ENCODE results near the gene RET. TPM values are rescaled to one million over a fixed set of nuclear protein-coding genes. Genes with fewer than 3 reads are reported as not detected.
"Not testable (repeated sequence)": the region's sequence is repeated elsewhere in the genome, so short reads cannot be mapped to it uniquely, and the experiment has no call there.

RET gene
- polyA plus RNA-seq, 3 donors = 21.3 to 25.2 (median 24.3) TPM

DNA sequence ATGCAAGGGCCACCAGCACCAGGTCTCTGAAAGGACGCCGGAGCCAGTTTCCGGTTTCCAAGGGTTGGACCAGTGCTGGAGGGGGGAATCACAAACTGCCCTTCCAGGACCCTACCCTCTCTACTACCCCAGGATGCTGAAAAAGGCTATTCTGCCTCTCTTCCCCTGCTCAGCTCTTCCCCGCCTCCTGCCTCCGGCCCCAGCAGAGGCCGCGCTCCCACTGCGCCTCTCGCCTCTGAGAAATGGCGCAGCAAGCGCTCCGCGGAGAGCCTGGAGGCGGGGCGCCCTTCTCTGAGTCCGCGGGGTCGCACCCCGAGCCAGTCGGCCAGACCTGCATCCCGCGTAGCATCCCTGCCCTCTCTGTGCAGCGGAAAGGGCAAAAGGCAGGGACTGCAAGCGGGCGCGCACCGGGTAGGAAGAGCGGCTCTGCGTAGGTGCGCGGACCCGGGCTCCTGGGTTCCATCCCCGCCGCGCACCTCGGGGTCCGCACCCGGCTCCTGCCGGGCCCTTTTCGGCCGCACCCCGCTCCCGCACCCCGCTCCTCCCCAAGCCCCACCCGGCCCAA lies 476 bp upstream of the RET start:
- no peak for DNase-seq

GRCh38 chr10:43077421-43078171 lies 727 bp downstream of the RET start:
- no peak for DNase-seq

GRCh38 chr10:43078175-43078985 lies 1.5 kb downstream of the RET start:
- no peak for DNase-seq

DNA sequence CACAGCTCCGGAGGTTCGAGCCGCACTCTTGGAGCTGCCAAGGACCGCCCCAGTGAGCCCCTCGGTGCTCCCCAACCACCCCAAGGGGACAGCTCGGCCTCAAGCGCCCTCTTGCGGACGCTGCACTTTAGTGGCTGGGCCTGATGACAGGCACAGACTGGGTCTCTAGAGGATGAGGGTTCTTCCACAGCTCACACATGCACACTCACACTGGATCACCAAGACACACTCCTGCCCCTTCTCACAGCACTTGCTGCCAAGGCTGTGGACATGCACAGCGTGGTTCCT lies 2.1 kb downstream of the RET start:
- no peak for DNase-seq

DNA sequence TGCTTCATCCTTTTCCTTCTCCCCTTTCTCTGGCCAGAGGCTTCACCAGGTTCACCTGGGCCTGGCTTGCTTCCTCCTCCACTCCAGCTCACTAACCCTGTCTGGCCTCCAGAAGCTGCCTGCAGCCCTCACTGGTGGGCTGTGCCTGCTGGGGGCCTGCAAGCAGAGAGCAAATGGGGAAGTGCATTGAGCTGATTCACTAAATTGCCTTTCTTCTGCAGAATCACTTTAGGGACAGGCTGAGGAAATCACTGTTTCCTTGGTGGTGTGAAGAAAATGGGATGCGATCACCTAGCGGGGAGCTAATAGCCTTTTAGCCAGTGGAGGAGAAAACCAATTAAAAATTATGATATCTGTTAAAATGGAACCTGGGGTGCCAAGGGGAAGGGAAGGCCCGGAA lies 3.0 kb downstream of the RET start:
- DNase-seq = no peak

DNA sequence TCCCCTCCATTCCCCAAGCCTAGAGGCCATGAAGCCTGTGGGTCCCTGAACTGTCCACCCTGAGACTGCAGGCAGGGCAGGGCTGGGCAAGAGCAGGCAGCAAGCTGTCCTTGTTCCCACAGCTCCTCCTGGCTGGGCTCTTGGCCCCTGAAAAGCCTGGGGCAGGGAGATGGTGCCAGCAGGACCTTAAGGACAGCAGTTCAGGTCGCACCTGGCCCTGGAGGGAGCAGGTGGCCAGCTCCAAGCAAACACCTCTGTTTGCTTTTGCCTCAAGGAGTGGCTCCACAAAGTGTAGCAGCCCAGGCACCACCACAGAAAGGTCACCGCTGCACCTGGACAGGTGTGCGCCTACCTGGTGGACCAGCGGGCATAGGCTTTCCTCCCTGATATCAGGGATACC lies 5.2 kb downstream of the RET start:
- DNase-seq = no peak

DNA sequence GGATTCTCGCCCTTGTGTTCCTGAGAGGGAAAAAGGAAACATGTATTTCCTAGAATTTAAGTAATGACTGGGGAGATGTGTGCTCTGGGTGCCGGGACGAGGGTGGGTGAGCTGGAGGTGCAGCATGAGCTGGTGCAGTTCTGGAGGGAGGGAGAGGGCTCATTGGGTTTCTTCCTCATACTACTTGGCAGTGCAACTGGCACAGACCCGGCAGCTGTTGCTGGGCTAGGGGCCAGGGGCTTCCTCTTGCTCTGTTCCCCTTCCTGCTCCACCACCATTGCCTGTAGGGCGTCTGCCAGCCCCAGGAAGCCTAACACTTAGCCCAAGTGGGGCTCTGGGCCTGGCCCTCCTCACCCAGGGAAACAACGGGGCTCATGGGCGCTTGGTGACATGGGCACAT lies 5.9 kb downstream of the RET start:
- no peak for DNase-seq

DNA sequence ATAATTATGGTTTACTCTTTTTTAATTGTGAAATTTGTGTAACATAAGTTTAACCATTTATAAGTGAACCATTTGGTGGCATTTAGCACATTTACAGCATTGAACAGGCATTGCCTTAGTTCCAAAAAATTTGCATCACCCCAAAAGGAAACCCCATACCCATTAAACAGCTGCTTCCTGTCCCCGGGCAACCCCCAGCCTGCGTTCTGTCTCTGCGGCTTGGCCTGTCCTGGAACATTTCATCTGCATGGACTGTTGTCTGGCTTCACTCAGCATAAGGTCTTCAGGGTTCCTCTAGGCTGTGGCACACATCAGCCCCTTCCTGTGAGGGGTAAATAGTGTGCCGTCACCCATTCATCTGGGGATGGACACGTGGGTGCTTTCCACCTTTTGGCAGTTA lies 6.9 kb downstream of the RET start:
- no peak for DNase-seq

DNA sequence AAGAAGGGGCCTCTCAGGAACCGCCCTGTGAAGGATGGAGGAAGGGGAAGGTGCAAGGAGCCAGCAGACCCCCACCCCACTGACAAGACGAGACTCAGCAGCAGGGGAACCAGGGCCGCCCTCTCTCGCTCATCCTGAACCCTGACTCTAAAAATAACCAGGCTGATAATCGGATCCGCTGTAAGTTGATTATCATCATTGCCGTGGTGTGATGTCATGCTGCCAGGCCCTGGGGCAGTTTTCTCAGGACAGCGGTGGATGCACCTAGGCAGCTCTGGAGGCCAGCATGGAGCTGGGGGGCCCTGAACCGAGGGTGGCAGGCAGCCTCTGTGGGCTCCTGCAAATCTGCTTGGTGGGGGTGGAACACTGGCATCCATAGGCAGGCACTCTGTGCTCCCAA lies 7.9 kb downstream of the RET start:
- DNase-seq = no peak

- DNase-seq = no peak
These were observed 9.6 kb downstream of the RET start for GRCh38 chr10:43086321-43086942.

- DNase-seq = no peak
These were observed 12.7 kb downstream of the RET start for GRCh38 chr10:43089519-43089918.

DNA sequence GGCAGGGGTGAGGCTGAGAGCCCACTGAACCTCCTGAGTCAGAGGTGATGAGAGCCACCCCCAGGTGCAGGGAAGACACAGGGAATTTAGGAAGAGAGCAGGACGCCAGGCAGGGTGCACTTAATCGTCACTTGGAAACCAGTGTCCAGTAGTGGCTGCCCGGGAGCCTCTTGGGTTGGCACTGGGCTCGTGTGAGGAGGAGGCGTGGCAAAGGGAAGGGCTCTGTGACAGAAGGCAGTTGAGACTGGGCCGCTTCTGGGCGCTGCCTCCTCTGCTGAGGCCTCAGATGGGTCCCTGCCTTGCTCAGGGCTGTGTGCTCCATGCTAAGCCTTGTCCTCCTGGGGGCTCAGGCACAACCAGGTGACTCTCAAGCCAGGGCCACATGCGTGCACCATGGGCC lies 13.3 kb downstream of the RET start:
- no peak for DNase-seq

GRCh38 chr10:43090664-43091063 lies 13.8 kb downstream of the RET start:
- no peak for DNase-seq

DNA sequence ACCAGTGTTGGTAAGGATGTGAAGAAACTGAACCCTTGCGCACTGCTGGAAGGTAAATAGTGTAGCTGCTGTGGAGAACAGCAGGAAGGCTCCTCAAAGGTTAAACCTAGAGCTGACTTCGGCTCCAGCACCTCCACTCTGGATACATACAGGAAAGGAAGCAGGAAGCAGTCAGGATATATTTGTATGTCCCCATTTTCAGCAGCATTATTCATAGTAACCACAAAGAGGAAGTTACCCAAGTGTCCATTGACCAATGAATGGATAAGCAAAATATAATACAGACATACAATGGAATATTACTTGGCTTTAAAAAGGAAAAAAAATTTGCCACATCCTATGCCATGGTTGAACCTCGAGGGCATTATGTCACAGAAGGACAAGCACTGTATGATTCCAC lies 15.0 kb downstream of the RET start:
- no peak for DNase-seq

GRCh38 chr10:43093423-43094076 lies 16.7 kb downstream of the RET start:
- DNase-seq = no peak

DNA sequence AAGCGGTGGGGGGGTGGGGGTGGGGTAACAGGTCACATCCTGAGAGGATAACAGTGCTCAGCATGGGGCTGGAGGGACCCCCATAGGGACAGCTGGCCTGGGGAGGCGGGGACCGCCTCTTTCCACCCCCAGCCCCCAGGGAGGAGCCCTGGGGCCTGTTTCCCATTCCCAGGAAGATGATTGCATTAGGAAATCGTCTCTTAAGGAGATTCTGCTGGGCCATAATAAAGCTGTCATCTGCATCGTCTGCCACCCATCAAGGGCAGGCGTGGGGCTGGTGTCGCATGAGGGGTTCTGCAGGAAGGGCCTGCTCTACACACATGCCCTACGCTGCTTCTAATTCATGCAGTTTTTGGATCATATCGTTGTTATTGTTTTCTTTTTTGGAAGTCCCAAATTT lies 17.2 kb downstream of the RET start:
- DNase-seq = no peak

- not testable (repeated sequence) for DNase-seq
These were observed 22.5 kb downstream of the RET start for GRCh38 chr10:43099339-43099738.

DNA sequence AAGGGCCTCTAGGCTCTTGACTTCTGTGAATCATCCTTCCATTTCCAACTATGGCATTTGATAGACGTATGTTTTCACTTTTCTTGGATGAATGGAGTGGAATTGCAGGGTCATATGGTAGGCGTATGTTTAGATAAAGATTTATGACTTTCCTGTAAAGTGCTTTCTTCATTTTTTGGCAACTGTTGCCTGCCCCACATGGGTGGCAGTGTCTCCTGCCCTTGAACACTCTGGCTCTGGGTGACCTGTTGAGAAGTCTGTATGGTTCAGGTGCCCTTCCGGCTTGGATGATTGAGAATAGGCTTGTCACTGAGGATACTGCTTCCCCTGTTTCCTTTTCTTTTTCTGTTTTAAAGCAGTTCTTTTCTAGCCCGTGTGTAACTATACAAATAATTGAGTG lies 23.1 kb downstream of the RET start:
- DNase-seq = no peak

DNA sequence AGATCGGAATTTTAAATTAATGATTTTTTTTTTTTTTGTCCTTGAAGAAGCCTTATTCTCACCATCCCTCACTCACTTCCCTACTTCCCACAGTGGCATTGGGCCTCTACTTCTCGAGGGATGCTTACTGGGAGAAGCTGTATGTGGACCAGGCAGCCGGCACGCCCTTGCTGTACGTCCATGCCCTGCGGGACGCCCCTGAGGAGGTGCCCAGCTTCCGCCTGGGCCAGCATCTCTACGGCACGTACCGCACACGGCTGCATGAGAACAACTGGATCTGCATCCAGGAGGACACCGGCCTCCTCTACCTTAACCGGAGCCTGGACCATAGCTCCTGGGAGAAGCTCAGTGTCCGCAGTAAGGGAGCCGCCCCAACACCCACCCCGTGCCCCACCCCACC lies 23.5 kb downstream of the RET start:
- no peak for DNase-seq

GRCh38 chr10:43102063-43102828 lies 25.4 kb downstream of the RET start:
- no peak for DNase-seq

DNA sequence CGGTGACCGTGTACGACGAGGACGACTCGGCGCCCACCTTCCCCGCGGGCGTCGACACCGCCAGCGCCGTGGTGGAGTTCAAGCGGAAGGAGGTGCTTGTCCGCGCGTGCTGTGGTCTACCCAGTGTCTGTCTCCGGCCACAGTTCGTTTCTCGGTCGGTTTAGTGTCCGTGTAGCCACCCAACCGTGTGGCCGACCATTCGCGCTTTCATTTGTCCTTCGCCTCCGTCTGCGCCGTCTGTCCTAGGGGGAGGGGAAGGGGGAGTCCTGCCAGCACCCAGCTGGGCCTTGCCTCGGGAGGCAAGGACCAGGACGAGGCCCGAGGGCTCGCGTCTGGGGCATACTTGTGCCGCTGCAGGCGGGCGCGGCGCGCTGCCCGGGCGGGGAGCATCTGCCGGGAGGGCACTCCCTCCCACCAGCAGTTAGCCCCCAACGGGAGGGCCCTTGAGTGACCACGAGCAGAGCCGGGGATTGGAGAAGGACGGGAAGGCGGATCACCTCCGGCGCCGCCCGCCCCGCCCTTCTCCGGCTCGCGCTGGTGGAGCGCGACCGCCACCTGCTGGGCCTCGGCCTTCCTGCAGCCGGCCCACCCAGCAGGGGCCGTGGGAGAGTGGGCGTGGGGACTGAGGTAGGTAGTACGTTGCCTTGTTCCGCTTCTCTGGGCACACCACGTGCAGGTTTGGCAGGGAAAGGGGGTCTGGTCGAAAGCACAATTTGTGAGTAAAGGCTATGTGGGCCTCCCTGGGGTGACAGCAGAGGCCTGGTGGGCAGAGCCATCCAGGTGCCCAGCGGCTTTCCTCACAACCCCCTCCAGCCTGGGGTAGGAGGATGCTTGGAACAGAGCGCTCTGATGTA lies 28.5 kb downstream of the RET start:
- DNase-seq = peak; percentile 70

Measured in renal pelvis (tissue), 4 donors.